GM10847 (cell line): ENCODE results near the gene GTSE1.

Source experiments
- POLR2A ChIP-seq: IDR thresholded peaks from 2 replicates; pipeline ENCODE4 v1.6.1; 2011; ENCODE audit not compliant: insufficient read length; ENCODE audit errors: extremely low read depth

Gene GTSE1

DNA sequence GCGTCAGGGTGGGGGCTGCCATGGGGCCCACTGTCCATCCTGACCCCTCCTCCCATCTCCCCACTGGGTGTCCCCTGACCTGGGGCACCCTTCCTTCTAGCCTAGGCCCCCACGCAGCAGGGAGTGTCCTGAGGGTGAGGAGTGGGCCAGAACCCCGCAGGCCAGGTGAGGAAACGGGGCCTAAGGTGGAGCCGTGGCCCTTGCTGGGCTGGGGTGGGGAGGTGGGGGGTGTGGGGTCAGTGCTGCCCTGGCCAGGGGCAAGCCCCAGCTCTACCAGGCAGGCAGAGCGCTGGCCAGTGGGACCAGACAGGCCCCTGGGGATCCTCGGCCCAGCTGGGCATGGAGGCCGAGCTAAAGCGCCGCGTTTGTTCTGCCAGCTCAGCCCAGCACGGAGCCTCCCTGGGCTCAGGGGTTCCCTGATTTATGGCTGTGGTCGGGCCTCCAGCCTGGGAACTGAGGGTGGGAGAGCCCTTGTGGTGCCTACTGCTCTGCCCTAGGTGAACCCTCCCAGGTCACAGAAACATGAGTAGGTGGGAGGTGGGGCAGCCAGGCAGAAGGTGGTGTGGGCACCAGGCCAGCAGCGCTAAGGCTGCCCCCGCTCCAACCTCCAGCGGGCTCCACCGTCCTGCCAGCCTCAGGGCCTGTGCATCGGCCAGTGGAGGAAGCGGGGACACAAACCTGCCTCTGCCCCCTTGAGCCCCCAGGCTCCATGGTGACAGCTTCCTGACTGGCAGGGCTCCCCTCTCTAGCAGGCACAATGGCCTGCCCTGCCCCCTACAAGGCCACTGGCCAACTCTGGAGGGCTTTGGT is 61.2 kb downstream of the GTSE1 start:
- no peak for TF ChIP-seq POLR2A

DNA sequence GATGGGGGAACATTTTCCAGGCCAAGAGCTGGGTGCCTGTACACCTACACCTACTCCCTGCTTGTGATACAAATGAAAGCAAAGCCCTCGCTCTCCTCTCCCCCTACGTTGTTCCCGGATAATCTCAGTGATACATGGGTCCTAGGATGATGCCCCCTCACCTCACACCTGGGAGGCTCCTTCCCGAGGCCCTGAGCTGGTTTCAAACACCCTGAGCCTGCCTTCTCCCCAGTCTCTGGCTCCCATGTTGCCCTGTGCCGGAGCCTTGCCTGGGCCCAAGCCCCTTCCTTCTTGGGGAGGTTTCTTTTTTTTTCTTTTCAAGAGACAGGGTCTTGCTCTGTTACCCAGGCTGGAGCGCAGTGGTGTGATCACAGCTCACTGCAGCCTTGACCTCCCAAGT is 62.1 kb downstream of the GTSE1 start:
- TF ChIP-seq POLR2A: no peak

DNA sequence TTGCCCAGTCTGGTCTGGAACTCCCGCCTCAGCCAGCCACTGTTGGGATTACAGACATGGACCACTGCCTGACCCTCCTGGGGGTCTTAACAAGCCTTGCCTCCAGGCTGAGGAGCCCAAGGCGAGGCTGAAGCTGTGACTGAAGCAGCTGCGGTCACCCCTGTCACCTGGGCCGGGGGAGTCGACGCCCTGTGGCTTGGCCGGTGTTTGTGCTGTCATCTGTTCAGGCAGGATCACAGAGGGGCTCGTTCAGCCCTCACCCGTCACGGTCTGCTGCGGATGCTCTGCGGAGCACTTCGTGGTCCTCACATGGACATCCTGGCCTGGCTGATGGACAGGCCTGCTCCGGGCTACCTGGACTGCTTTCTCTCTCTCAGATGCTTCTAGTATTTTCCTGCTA is 62.7 kb downstream of the GTSE1 start:
- TF ChIP-seq POLR2A: no peak

DNA sequence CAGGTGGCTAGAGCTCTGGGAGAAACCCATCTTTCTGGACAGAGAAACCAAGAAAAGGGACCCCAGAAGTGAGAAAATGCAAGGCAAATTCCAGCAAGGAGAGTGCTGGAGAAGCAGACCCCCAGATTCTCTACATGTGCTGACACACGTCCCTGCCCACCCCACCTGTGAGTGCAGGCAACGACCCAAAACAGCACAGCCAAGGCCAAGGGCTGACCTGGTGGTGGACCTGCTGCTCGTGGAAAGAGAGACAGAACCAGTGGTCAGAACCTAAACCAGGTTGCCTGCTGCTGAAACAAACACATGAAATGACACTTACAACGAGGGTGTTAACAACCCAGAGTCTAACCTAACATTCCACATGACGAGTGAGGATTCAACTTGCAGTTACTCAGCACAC is 63.4 kb downstream of the GTSE1 start:
- TF ChIP-seq POLR2A: no peak

DNA sequence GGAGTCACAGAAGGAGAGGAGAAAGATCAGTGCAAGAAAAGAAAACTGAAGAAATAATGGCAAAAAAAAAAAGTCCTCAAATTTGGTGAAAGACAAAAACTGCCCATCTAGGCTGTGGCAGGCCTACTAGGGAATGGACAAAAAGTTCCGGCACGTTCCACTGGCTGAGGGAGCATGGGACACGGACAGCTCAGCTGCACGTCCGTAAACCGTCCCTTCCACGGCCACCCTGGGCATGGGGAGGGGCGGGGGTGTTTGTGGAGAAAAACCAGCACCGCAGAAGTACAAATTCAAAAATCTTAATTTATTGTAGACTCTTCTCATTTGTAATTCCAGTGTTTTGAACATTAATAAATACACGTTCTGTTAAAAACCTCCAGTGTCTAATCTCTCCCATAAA is 64.2 kb downstream of the GTSE1 start:
- TF ChIP-seq POLR2A: no peak

DNA sequence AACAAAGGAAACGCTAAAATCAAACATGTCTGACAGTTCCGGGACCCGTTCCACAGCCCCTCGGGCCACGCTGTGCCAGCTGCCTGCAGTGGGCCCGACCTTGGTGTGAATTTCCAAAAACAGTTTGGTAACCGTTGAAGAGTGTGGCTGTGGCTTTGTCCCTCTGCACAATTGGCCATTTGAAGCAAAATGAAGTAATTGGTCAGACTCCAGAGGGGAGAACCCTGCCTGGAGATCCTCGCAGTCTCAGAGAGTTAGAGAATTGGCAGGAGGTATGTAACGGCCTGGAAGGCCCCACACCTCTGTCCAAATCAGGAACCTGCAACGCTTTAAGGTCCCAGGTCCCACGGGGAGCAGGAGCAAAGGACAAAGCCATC is 65.1 kb downstream of the GTSE1 start:
- TF ChIP-seq POLR2A: no peak

DNA sequence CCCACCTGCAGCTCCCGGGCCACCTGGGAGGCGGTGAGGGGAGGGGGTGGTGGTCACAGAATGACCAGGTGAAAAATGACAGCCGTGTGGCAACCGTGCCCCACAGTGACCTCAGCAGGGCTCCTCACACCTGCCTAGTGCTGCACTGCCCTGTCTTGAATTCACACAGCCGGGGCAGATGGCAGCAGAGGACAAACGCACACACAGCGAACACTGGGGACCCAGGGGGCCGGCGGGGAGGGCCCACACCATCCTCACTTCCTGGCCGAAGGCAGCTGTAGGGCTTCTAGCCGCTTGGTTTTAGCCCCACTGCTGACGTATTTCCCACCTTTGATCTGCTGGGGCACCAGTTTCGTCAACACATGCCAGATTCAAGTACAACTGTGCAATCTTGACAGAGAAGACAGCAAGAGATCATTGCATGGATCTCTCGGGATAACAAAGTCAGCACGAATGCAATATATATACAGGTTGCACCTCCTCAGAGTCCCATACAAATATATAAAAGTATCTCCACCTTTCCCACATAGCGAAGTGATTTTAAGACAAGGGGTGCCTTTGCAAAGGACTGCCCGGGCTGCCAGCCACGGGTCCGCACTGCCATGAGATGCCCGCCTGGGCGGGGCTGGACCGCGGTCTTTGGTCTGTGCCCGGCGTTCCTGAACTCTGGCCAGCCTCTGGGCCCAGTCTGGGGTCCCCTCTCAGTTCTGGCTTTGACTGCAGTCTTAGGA is 65.7 kb downstream of the GTSE1 start:
- TF ChIP-seq POLR2A: no peak

DNA sequence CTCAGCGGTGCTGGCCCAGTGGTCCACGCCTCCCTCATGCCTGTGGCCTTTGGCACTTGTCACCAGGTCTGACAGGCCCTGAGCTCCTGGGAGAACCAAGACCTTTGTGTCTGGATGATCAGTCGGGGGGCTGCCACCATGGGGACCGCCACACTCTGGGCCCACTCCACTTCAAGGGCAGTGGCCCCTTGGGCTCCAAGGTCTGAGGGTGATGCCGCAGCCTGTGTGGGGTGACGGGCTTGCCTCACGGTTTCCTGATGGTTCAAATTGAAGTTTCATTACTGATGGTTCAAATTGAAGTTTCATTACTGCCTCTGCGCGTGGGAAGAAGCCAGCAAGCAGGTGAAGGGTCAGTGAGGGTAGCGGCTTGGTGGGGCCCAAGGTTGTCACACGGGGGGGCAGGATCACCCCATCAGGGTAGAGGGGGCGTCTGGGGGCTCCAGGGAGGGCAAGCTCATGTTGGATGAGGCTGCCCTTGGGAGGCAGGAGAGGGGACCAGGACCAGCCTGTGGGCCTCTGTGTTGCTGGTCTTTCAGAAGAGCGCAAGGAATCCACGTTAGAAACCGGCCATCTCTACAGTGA is 66.4 kb downstream of the GTSE1 start:
- TF ChIP-seq POLR2A: no peak

DNA sequence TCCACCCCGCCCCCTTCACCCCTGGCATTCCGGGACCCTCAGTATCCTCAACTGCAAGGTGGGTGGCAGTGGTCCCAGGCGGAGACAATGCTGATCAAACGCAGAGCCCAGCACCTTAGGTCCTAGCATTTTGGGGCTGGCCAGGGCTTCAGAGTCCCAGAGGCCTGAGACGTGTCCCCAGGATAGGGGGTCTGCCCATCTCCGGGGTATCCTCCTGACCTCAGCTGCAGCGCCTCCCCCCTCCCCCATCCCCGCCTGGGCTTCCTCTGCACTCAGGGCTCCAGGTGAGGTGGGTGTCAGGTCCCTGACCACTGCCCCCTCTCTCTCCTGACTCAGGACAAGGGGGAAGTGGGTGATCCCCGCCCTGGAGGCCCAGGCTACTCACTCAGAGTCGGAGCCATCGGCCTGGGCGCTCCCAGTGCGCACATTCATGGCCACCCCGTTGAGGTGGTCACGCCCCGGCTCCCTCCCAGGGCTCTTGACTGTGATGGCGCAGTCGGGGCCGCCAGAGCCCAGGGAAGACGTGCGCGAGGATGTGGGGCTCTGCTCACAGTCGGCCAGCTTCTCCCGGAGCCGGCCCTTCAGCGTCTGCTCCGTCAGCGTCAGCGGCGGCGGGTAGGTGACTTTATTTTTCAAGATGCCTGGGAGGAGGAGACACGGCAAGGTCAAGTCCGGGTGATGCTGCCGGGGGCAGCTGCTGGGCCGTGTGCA is 67.1 kb downstream of the GTSE1 start:
- no peak for TF ChIP-seq POLR2A

DNA sequence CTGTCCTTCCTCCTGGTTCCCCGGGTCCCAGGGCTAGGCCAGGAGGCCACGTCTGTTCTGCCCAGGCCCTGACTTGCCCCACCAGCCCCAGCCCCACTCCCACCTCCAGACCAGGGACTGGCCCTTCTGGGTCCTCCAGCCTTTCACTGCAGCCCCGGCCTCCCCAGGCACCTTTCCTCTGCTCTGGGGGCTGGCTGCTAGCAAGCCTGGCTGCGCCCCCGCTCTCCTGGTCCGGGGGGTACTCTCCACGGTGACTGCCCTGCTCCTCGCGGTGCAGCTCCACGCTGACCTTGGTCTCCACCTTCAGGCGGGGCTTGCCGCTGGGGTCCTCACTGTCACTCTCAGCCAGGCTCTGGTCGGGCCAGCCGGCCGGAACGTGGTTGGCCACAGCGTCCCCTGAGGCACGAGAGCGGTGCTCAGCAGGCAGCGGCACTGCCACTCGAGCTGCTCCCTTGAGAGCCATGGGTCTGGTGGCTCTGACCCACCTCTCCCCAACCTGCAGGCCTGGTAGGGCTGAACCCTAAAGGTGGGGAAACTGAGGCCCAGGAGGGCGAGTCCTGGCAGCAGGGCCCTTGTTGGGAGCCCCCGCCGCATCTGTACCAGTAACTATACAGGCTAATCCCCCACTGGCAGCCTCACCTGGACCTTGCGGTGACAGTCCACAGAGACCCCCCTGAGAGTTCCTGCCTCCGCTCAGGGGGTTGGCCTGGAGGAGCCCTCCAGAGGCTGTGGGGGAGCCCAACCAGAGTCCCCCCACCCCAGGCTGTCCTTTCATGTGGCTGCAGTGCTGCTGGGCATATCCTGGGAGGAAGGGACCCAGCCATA is 67.9 kb downstream of the GTSE1 start:
- no peak for TF ChIP-seq POLR2A

DNA sequence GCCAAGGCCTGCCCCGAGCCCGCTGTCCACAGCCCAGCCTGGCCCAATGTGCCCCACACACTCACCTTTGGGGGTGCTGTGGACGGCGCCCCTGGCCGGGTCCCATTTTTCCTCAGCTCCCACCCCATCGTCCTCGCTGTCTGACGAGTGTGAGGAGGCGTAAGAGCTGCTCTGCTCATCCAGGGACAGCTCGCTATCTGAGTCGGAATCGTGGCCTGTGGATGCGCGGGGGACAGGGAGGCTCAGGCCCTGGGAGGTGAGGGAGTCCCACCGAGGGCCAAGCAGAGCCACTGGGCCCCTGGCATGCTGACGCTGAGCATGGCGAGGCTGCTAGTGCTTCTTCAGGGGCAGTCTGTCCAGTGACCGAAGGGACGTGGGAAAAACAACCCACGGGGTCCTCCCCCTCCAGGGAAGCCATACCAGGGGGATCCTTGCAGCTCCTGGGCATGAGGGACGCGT is 68.5 kb downstream of the GTSE1 start:
- no peak for TF ChIP-seq POLR2A

DNA sequence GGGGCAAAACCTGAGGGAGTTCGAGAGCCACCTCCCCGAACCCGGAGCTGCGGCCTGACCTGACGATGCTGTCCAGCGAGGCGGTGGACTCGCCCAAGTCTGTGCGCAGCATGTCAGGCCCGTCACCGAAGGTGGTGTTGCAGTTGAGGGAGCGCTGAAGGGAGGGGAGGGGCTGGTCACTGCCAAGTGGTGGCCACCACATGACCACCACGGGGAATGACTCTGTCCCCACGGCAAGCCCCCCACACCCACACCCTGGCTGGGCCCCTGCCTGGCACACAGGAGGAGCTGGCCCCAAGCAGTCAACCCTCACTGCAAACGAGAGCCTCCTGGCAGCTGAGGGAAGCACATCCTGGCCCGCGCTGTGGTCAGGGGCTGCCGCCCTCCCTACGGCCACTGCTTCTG is 69.7 kb downstream of the GTSE1 start:
- no peak for TF ChIP-seq POLR2A

DNA sequence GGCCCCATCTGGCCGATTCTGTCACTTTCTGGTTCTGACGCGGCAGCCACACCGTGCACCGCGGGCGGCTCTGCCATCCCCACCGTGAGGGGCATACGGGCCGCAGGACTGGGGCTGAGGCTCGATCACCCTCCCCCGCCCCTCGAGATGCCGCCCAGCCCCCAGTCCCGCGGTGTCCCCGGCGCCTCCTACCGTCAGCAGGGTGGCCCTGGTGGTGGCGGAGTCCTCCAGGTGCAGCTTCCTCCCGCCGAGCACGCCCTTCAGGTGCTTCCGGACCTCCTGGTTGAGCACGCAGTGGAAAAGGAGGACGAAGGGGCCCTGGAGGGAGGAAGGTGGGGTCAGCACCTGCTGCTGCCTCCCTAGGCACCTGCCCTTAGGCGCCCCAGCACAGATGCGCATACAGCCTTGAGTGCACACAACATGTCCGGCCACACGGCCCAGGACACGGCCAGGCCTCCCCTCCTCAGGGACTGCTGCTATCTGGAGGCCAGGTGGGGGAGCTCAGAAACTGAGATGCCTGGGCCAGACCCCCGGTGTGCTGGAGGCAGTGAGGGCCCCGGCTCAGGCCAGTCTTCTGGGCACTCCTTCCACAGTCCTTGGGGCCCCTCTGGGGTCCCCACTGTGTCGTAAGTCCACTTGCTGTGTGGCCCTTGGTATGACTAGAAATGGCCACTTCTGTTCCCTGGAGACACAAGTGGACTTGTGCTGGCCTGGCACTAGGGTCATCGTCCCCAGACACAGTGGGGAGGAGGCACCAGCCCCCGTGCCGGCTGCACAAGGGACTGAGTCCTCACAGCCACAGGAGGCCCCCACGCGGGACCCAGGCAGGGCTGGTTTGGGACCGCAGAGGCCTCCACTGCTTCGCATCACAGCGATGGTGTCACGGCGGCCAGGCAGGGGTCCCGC is 70.4 kb downstream of the GTSE1 start:
- TF ChIP-seq POLR2A: no peak

DNA sequence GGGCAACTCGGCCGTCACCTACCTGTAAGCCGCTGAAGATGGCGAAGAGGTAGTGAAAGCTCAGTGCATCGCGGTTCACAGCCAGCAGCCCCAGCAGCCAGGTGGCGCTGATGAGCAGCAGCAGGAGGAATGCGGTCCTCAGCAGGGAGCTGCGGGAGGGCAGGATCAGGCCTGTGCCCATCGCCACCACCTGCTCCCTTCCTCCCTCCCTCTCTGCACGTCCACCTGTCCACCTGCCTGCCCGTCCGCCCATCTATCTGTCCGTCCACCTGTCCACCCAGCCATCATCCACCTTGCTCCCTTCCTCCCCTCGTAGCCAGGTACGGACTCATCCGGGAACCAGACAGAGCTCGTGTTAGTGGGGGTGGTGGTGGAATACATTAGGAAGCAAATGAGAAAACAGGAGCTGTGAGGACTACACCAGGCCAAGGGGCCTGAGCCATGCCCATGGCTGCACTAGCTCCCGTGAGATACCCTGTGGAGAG is 71.1 kb downstream of the GTSE1 start:
- TF ChIP-seq POLR2A: no peak
